ENCODE data around the gene LFNG. TPM values are rescaled to one million over a fixed set of nuclear protein-coding genes. Genes with fewer than 3 reads are reported as not detected.

The LFNG gene
- total RNA-seq, 1 donor from 2014 or later: 75.5 TPM

DNA sequence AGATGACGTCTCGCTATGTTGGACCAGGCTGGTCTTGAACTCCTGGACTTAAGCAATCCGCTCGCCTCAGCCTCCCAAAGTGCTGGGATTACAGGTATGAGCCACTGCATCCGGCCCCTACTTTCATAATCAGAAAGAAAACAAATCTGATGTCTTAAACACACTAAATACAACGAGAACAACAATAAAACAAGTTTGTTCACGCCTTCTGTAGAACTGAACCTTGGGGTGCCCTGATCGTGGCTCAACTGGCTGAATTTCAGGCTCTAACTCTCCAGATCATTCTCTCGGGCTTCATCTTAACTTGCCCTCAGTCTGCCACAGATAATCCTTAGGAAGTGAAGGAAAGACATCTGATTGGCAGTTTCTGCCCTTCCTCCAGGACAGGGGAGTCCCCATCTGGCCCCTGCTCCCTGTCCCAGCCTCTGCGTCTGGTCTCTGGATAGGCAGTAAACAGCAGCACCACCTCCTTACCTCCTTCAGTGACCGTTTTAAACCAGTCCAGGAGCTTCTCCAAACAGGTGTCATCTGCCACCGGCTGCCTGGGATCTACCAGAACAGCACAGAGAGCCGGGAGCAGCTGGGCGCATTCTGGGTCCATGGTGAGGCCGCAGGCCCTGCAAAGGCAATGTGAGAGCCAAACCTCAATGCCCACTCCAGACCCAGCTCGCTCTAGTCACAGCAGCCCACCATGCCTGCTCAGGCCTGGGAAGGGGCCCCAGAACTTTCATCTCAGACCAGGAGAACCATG, 34.4 kb downstream of the LFNG start:
- H3K36me3 Mint-ChIP-seq (ENCODE audit: unreplicated experiment): no peaks in the 10 kb centered on the region
- H3K27me3 Mint-ChIP-seq (ENCODE audit: unreplicated experiment): peaks cover 3% of the 10 kb centered on the region
- peak; percentile 47 for DNase-seq
- H3K4me1 Mint-ChIP-seq (ENCODE audit: low read depth, unreplicated experiment): peaks cover 5% of the 10 kb centered on the region
- peak overlapping the region; percentile 80 for H3K4me3 Mint-ChIP-seq (ENCODE audit: unreplicated experiment)
- TF ChIP-seq, protein P1, sequence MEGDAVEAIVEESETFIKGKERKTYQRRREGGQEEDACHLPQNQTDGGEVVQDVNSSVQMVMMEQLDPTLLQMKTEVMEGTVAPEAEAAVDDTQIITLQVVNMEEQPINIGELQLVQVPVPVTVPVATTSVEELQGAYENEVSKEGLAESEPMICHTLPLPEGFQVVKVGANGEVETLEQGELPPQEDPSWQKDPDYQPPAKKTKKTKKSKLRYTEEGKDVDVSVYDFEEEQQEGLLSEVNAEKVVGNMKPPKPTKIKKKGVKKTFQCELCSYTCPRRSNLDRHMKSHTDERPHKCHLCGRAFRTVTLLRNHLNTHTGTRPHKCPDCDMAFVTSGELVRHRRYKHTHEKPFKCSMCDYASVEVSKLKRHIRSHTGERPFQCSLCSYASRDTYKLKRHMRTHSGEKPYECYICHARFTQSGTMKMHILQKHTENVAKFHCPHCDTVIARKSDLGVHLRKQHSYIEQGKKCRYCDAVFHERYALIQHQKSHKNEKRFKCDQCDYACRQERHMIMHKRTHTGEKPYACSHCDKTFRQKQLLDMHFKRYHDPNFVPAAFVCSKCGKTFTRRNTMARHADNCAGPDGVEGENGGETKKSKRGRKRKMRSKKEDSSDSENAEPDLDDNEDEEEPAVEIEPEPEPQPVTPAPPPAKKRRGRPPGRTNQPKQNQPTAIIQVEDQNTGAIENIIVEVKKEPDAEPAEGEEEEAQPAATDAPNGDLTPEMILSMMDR (IDR thresholded peaks at IDR 0.05; ENCODE audit: partially characterized antibody, unreplicated experiment): no peak
- H3K27ac Mint-ChIP-seq (ENCODE audit: unreplicated experiment): peak overlapping the region; percentile 73
- peaks cover 12% of the 10 kb centered on the region for H3K9me3 Mint-ChIP-seq (ENCODE audit: unreplicated experiment)

DNA sequence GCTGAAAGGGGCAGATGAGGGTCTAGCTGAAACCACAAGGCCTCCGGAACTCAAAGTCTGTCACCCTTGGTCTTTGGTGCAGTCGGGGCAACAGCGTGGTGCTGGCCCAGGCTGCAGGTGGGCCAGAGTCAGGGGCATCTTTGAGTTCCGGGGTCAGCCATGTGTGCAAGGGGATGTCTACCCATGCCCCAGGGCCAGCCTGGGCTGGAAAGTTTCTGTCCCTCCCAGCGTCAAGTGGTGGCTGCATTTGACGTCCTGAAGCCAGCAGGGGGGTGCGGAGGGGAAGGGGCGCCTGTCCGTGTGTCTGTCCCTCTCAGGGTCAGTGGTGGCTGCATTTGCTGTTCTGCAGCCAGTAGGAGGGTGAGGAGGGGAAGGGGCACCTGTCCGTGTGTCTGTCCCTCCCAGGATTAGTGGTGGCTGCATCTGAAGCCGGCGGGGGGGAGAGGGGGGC, 35.1 kb downstream of the LFNG start:
- DNase-seq: no peak
- H3K4me1 Mint-ChIP-seq (ENCODE audit: low read depth, unreplicated experiment): peaks cover 5% of the 10 kb centered on the region
- TF ChIP-seq, protein P1 (IDR thresholded peaks at IDR 0.05; ENCODE audit: partially characterized antibody, unreplicated experiment): no peak
- H3K9me3 Mint-ChIP-seq (ENCODE audit: unreplicated experiment): peaks cover 12% of the 10 kb centered on the region
- H3K27me3 Mint-ChIP-seq (ENCODE audit: unreplicated experiment): peaks cover 3% of the 10 kb centered on the region
- H3K36me3 Mint-ChIP-seq (ENCODE audit: unreplicated experiment): no peaks in the 10 kb centered on the region
- peak overlapping the region; percentile 80 for H3K4me3 Mint-ChIP-seq (ENCODE audit: unreplicated experiment)
- peak overlapping the region; percentile 73 for H3K27ac Mint-ChIP-seq (ENCODE audit: unreplicated experiment)

DNA sequence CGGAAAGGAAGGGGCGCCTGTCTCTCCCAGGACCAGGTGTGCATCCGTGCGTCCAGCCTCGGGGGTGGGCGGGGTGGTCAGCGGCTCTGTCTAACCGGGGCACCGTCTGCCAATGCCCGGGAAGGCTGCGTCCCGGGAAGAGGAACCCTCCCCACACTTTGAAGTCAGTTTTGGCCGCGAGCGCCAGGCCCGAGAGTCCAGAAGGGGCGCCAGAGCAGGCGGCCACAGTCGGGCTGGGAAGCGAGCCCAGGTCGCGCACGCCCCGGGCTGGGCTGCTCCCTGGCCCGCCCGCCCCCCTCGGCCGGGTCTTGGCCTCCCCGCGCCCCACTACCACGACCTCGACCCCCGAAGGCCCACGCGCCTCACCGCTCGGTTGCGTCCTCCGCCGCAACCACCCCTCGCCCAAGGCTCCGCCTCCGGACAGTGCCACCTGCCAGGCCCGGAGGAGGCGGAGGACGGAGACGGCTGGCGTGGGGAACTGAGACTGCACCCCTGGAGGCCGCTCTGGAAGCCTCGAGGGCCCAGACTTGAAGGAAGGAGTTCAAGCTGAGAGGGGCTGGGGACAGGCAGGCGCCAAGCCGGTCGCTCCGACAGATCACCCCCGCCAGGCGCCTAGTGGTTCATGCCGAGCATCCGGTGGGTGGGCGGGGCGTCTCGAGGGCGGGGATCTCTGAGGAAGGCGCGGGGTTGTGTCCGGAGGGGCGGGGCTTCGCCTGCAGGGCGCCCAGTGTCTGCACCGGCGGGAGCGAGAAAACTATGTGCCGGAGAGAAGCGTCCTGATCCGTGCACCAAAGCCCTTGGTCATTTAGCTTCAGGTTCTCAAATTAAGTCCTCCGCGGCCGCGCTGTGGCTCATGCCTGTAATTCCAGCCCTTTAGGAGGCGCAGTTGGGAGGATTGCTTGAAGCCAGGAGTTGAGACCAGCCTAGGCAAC, 35.8 kb downstream of the LFNG start, which contains the start of gene BRAT1:
BRAT1 (minus strand) TSS at position 404 of the 932 bp plus-strand sequence. CDS start 1,093 bp downstream, outside the sequence.
- Mint-ChIP-seq H3K27me3 (ENCODE audit: unreplicated experiment) (peaks cover 3% of the 10 kb centered on the region), H3K27ac (ENCODE audit: unreplicated experiment) (peak within 1 kb of the TSS; percentile 82), H3K4me1 (ENCODE audit: low read depth, unreplicated experiment) (peaks cover 5% of the 10 kb centered on the region), H3K36me3 (ENCODE audit: unreplicated experiment) (no peaks in the 10 kb centered on the region), H3K4me3 (ENCODE audit: unreplicated experiment) (peak within 1 kb of the TSS; percentile 80), H3K9me3 (ENCODE audit: unreplicated experiment) (peaks cover 12% of the 10 kb centered on the region)
- peak; percentile 98 for DNase-seq
- TF ChIP-seq, protein P1 (IDR thresholded peaks at IDR 0.05; ENCODE audit: partially characterized antibody, unreplicated experiment): no peak

DNA sequence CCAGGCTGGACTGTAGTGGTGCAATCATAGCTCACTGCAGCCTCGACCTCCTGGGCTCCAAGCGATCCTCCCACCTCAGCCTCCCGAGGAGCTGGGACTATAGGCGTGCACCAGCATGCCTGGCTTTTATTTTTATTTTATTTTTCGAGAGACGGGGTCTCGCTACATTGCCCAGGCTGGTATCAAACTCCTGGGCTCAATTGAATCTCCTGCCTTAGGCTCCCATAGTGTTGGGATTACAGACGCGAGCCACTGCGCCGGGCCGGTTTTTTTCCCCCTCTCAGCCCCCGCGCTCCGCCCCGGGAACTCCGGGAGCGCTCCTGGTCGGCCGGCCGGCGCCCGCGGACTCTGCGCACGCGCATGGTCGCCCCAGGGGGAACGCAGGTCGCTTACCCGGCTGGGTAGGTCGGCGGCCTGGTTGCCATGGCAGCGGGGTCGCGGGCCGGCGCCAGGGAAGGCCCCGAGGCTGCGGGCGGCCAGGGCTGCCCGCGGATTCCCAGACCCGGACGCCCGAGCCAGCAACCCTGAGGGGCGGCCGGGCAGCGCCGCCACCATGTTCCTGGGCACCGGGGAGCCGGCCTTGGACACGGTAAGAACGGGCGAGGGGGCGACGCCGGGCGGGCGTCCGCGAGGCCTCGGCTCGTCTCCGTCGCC, 39.2 kb downstream of the LFNG start, which contains the start of gene IQCE:
IQCE (plus strand) TSS at position 351 of the 654 bp plus-strand sequence; CDS start at position 554, 203 bp downstream.
- TF ChIP-seq, protein P1 (IDR thresholded peaks at IDR 0.05; ENCODE audit: partially characterized antibody, unreplicated experiment): no peak
- peak; percentile 100 for DNase-seq
- no peaks in the 10 kb centered on the region for H3K36me3 Mint-ChIP-seq (ENCODE audit: unreplicated experiment)
- peaks cover 11% of the 10 kb centered on the region for H3K9me3 Mint-ChIP-seq (ENCODE audit: unreplicated experiment)
- H3K27ac Mint-ChIP-seq (ENCODE audit: unreplicated experiment): peak within 1 kb of the TSS; percentile 28
- H3K4me3 Mint-ChIP-seq (ENCODE audit: unreplicated experiment): peak within 1 kb of the TSS; percentile 80
- peaks cover 5% of the 10 kb centered on the region for H3K4me1 Mint-ChIP-seq (ENCODE audit: low read depth, unreplicated experiment)
- peaks cover 3% of the 10 kb centered on the region for H3K27me3 Mint-ChIP-seq (ENCODE audit: unreplicated experiment)

Measured in glutamatergic neuron (in vitro differentiated cells).